GM18508 (cell line): ENCODE measurements around the gene MYOZ1.
"Not testable (repeated sequence)": the region's sequence is repeated elsewhere in the genome, so short reads cannot be mapped to it uniquely, and the experiment has no call there.

Experiments
- ATAC-seq: cut with Tn5 transposase; IDR thresholded peaks from one replicate; pipeline ENCODE4 v1.9.1; 2021; ENCODE audit warnings: moderate number of reproducible peaks; ENCODE audit not compliant: insufficient read depth, unreplicated experiment

MYOZ1 gene

DNA sequence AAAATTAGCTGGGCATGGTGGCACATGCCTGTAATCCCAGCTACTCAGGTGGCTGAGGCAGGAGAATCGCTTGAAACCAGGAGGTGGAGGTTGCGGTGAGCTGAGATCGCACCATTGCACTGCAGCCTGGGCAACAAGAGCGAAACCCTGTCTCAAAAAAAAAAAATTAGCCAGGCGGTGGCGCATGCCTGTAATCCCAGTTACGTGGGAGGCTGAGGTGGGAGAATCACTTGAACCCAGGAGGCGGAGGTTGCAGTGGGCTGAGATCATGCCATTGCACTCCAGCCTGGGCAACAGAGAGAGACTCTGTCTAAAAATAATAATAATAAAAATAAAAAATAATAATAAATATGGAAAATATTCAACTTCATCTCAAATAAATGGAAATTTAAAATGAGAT, 24.1 kb downstream of the MYOZ1 start:
- ATAC-seq = not testable (repeated sequence)

DNA sequence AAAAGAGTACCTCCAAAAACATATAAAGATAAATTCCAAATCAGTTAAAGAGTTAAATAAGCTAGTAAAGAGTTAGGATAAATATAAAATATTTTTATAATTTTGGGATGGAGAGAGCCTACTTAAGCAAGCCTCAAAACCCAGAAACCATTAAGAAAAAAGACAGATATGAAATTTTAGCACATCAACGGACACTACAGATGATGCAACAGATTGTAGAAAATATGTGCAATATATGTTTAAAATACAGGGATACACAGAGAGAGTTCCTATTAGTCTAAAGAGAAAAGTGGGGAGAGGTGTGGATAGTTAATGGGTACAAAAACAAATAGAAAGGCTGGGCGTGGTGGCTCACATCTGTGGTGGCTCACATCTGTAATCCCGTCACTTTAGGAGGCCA, 26.6 kb downstream of the MYOZ1 start:
- no peak for ATAC-seq

GRCh38 chr10:73609116-73609515, 32.2 kb downstream of the MYOZ1 start:
- ATAC-seq = no peak

DNA sequence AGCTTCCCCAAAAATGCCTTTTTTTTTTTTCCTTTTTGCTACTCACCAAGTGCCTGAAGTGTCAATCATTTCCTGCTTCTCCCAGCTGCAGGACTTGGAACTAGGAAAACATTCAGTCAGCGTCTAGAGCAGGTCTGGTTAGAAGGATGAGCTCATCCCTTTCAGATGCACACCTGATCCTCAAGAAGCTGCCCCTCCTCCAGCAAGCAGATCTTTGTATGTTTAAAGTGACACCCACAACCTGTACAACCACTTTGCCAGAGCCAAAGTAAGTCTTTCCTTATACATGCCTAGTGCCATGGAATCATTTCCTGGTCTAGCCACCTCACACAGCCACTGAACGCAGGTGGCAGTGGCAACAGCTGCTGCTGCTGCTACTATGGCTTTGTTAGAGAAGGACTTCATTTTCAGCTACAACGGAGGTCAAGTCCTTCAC, 39.8 kb downstream of the MYOZ1 start:
- no peak for ATAC-seq

- no peak for ATAC-seq
Observed at GRCh38 chr10:73597346-73597745, 43.9 kb downstream of the MYOZ1 start.

- no peak for ATAC-seq
Observed at GRCh38 chr10:73593812-73594211, 47.5 kb downstream of the MYOZ1 start.

DNA sequence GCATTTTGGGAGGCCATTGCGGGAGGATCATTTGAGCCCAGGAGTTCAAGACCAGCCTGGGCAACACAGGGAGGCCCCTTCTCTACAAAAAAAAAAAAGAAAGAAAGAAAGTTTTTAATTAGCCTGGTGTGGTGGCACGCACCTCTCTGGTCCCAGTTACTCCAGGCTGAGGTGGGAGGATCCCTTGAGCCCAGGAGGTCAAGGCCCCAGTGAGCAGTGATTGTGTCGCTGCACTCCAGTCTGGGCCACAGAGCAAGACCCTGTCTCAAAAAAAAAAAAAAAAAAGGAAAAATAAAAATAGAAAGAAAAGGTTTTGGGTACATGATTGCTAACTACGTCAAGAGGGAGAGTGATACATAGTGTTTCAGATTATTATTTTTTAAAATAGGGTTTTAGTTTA, 48.2 kb downstream of the MYOZ1 start:
- ATAC-seq = no peak

DNA sequence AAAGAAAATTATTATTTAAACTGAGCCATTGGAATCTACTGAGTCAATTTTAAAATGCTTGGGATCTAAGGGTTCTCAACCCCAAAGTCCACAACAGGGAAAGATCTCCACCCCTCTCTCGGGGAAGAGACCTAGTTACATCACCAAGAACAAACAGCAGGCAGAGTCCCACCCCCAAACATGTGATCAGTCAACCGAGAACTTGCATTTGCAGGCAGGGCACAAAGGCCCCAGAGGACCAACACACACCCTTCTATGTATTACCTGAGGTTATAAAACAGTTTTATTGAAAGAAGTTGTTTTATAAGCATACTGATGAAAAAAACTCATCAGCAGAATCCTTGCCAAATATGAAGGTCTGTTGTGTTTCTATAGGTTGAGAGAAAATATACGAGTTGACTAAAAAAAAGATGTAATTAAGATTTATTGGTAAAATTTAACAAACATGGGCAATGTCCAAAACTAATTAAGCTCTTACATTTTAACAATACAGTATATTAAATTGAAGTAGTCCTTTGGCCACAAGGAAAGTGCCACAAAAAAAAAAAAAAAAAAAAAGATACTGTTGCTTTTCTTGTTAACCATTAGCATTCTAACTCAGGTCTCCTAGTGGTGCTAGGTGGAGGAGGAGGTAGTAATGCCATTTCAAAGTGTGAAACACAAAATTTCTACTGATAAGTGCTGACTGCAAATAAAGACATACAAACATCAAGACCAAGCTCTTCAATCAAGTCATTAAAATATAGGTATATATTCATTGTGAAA, 49.2 kb downstream of the MYOZ1 start:
- no peak for ATAC-seq

GRCh38 chr10:73590881-73591799, 50.1 kb downstream of the MYOZ1 start, which contains the start of gene USP54:
TSS of gene USP54 (minus strand) at chr10:73591342. CDS start at chr10:73575658, 15,684 bp downstream.
- no peak for ATAC-seq

DNA sequence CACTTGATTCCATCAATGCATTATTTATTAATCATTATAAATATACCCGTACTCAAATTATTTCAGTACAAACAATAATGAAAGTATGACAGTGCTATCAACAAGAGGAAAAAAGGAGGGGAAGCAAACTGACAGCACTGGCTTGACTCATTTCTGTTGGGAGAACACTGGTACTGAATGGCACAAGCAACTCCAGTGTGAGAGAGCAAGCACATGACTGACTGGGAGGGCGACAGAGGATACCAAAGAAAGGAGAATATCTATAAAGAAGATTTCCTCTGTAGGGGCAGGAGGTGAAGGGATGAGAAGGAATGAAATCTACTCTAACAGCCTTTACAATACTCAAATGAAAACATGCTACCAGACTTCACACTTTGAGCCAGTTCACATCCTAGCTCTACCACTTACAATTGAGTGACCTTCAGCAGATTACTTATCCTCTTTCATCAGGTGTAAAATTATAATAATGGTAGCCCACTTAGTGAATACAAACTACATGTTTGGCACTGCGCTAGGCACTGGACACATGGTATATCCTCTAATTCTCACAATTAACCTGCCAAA, 51.6 kb downstream of the MYOZ1 start:
- no peak for ATAC-seq

- ATAC-seq = no peak
Observed at GRCh38 chr10:73588656-73589055, 52.6 kb downstream of the MYOZ1 start.

DNA sequence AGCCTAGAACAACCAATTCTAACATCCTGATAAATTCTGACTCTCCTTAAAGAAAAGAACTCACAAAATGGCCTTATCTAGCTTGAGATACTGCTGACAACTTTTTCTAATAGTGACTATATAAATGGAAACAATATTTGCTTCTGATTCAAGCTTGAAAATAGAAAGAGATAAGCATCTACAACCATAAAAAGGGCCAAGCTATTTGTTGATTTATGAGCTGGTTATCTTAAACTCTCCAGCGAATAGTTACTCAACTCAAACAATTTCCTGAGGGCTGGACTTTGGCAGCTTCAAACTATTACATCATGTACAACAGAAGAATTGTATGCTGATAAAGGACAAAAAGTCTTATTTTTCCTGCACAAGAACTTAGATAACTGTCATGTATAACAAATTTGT, 54.7 kb downstream of the MYOZ1 start:
- ATAC-seq = no peak

GRCh38 chr10:73585327-73585726, 55.9 kb downstream of the MYOZ1 start:
- ATAC-seq = no peak

DNA sequence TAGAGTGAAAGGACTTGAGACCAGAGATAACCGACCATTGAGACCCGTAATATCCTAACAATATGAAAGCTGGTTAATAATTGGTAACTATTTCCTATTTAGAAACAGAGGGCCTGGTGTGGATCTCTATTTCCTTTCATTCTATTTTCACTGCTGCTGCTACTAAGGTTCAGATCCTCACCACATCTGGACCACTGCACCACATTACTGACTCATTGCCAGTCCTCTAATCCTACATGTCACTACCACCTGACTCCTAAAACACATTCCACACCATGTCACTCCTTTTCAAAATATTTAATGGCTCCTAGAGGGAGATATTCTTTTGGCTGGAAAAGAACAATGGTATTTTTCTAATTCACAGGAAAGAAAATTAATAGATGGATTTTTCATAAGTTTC, 56.5 kb downstream of the MYOZ1 start:
- no peak for ATAC-seq

GRCh38 chr10:73581918-73582317, 59.4 kb downstream of the MYOZ1 start:
- ATAC-seq = no peak
